ENCODE data around the gene APC. TPM values are rescaled to one million over a fixed set of nuclear protein-coding genes. Genes with fewer than 3 reads are reported as not detected.

Gene APC
- total RNA-seq, 6 experiments from 2014 or later, result 12.4 to 34.5 (median 16.9) TPM

- no peak for TF ChIP-seq POLR2A (IDR thresholded peaks at IDR 0.05)
- no peaks in the 10 kb centered on the region for H3K27me3 ChIP-seq
- H3K4me3 ChIP-seq, result no peak overlapping the region
- H3K9me3 ChIP-seq, result no peaks in the 10 kb centered on the region
- no peak overlapping the region for H3K27ac ChIP-seq
- 82% methylated on average over 1 of the region's 1 CpG for WGBS (ENCODE audit: insufficient coverage, low coverage, low lambda C conversion rate, missing lambda C conversion rate)
- H3K36me3 ChIP-seq, result no peaks in the 10 kb centered on the region
- DNase-seq (no peak), ATAC-seq (no peak)
- peaks cover 0 to 5% (median 0%) of the 10 kb centered on the region in 4 donors for H3K4me1 ChIP-seq
- intact Hi-C loops (cut with DNase I), result no loop called here
Observed at GRCh38 chr5:112733586-112733985, 4.1 kb upstream of the APC start.

GRCh38 chr5:112734597-112734996, 3.1 kb upstream of the APC start:
- Histone ChIP-seq H3K9me3 (no peaks in the 10 kb centered on the region), H3K36me3 (no peaks in the 10 kb centered on the region), H3K4me1 (peaks cover 0 to 11% (median 0%) of the 10 kb centered on the region in 4 donors), H3K27me3 (no peaks in the 10 kb centered on the region), H3K4me3 (no peak overlapping the region), H3K27ac (no peak overlapping the region)
- intact Hi-C loops (cut with DNase I), result no loop called here
- ATAC-seq, result no peak
- no peak for TF ChIP-seq CTCF (IDR thresholded peaks at IDR 0.05)
- TF ChIP-seq POLR2A (IDR thresholded peaks at IDR 0.05), result no peak
- DNase-seq, result no peak
- 88% methylated on average over 3 of the region's 3 CpGs for WGBS (ENCODE audit: insufficient coverage, low coverage, low lambda C conversion rate, missing lambda C conversion rate)

- TF ChIP-seq CTCF (IDR thresholded peaks at IDR 0.05) (no peak), POLR2A (IDR thresholded peaks at IDR 0.05) (no peak)
- 83% methylated on average over 1 of the region's 1 CpG for WGBS (ENCODE audit: insufficient coverage, low coverage, low lambda C conversion rate, missing lambda C conversion rate)
- intact Hi-C loops (cut with DNase I), result no loop called here
- no peaks in the 10 kb centered on the region for H3K36me3 ChIP-seq
- no peaks in the 10 kb centered on the region for H3K27me3 ChIP-seq
- peaks cover 0 to 11% (median 0%) of the 10 kb centered on the region in 4 donors for H3K4me1 ChIP-seq
- no peak for DNase-seq
- H3K9me3 ChIP-seq, result no peaks in the 10 kb centered on the region
- ATAC-seq, result no peak
- H3K27ac ChIP-seq, result no peak overlapping the region
- H3K4me3 ChIP-seq, result no peak overlapping the region
Observed at GRCh38 chr5:112735702-112736101, 2.0 kb upstream of the APC start.

GRCh38 chr5:112737070-112737462, 619 bp upstream of the APC start:
- ATAC-seq, result peak in 3 of 4 donors; percentile 16 to 31 (median 26)
- H3K4me1 ChIP-seq, result peaks cover 0 to 11% (median 0%) of the 10 kb centered on the region in 4 donors
- peak overlapping the region; percentile 33 to 56 (median 48) for H3K4me3 ChIP-seq
- no peak for DNase-seq
- H3K27me3 ChIP-seq, result no peaks in the 10 kb centered on the region
- intact Hi-C loops (cut with DNase I), result no loop called here
- H3K9me3 ChIP-seq, result no peaks in the 10 kb centered on the region
- 28% methylated on average over 3 of the region's 3 CpGs for WGBS (ENCODE audit: insufficient coverage, low coverage, low lambda C conversion rate, missing lambda C conversion rate)
- TF ChIP-seq POLR2A (IDR thresholded peaks at IDR 0.05), result no peak
- TF ChIP-seq CTCF (IDR thresholded peaks at IDR 0.05), result no peak
- peak overlapping the region; percentile 20 to 44 (median 37) for H3K27ac ChIP-seq
- H3K36me3 ChIP-seq, result no peaks in the 10 kb centered on the region

GRCh38 chr5:112738191-112738560, 491 bp downstream of the APC start:
- H3K9me3 ChIP-seq, result no peaks in the 10 kb centered on the region
- DNase-seq, result no peak
- ATAC-seq, result peak in 3 of 4 donors; percentile 5 to 17 (median 7)
- H3K4me1 ChIP-seq, result peaks cover 0 to 11% (median 0%) of the 10 kb centered on the region in 4 donors
- H3K27me3 ChIP-seq, result no peaks in the 10 kb centered on the region
- no peak for TF ChIP-seq POLR2A (IDR thresholded peaks at IDR 0.05)
- TF ChIP-seq CTCF (IDR thresholded peaks at IDR 0.05), result no peak
- H3K4me3 ChIP-seq, result peak overlapping the region; percentile 33 to 56 (median 48)
- H3K36me3 ChIP-seq, result no peaks in the 10 kb centered on the region
- H3K27ac ChIP-seq, result peak overlapping the region; percentile 5 to 44 (median 37)
- intact Hi-C loops (cut with DNase I), result no loop called here
- WGBS (ENCODE audit: insufficient coverage, low coverage, low lambda C conversion rate, missing lambda C conversion rate), result 49% methylated on average over 5 of the region's 5 CpGs

All from right lobe of liver (tissue), 6 donors.